HCT116 (cell line): ENCODE data around the gene BATF2. TPM values are rescaled to one million over a fixed set of nuclear protein-coding genes. Genes with fewer than 3 reads are reported as not detected.

Experiments
- ATAC-seq: fragments of 200-7000 bp; cut with Tn5 transposase; 2 replicates; pipeline ENCODE4 v1.9.1; 2020; ENCODE audit warnings: mild to moderate bottlenecking, moderate library complexity
- BruUV-seq: library from RNA; stranded (reverse); fragments of 400-500 nt; replicated peaks from 2 replicates; lab custom pipeline; 2021; lab: Mats Ljungman, UMichigan
- CTCF ChIA-PET: fragments of 300-600 bp; sonication (Branson Sonifier 250); formaldehyde crosslinking; loops from one replicate; lab custom pipeline; 2021; ENCODE audit warnings: antibody characterized with exemption; lab: Charles Lee
- POLR2A ChIA-PET: fragments of 300-600, 350-600 bp; sonication (Branson Sonifier 250); formaldehyde crosslinking; loops from one replicate; lab custom pipeline; 2021; ENCODE audit warnings: antibody characterized with exemption; lab: Charles Lee
- RAD21 ChIA-PET, 2 experiments: fragments of 300-600 bp; sonication (Branson Sonifier 250); formaldehyde crosslinking; loops; one replicate each; lab custom pipeline; 2023; ENCODE audit warnings: low total read pairs in 2 of 2; ENCODE audit not compliant: uncharacterized antibody in 2 of 2, unreplicated experiment in 2 of 2, low non-redundant PET in 1 of 2; lab: Charles Lee
- DNase-seq: peaks from one replicate; pipeline ENCODE4 v3.0.0-alpha.2; 2010; ENCODE audit warnings: low read depth, low spot score
- H2AFZ ChIP-seq: fragments of 200-600 bp; shearing (Covaris generic), sonication (generic); 2 replicates; pipeline ENCODE4 v1.6.1; 2017; ENCODE audit warnings: low read depth, mixed run types, mixed read lengths, antibody characterized with exemption, low read length; ENCODE audit not compliant: poor library complexity, severe bottlenecking
- H3K27ac ChIP-seq: 2 replicates; pipeline ENCODE4 v1.5.1; 2012; ENCODE audit warnings: low read depth, low read length
- H3K27me3 ChIP-seq: fragments of 200-600 bp; sonication (generic); 2 replicates; pipeline ENCODE4 v1.6.1; 2016; ENCODE audit warnings: mixed run types, low read length, mixed read lengths; ENCODE audit not compliant: insufficient read depth
- H3K36me3 ChIP-seq, 2 experiments: fragments of 200-500 bp in 1 of 2; fragments of 200-600 bp in 1 of 2; sonication (Bioruptor generic) in 1 of 2; sonication (generic) in 1 of 2; 2 replicates each; pipeline versions ENCODE4 v1.5.1 to v1.6.1; 2014 to 2016; ENCODE audit warnings: low read length in 2 of 2, inconsistent platforms in 1 of 2, mixed read lengths in 1 of 2, mixed run types in 1 of 2; ENCODE audit not compliant: insufficient read depth in 2 of 2, control insufficient read depth in 1 of 2
- H3K4me1 ChIP-seq, 2 experiments: fragments of 200-600 bp in 1 of 2; sonication (generic) in 1 of 2; 2 replicates each; pipeline versions ENCODE4 v1.5.1 to v1.6.1; 2012 to 2017; ENCODE audit warnings: low read length in 2 of 2, inconsistent platforms in 1 of 2, mild to moderate bottlenecking in 1 of 2, mixed read lengths in 1 of 2, mixed run types in 1 of 2, moderate library complexity in 1 of 2; ENCODE audit not compliant: insufficient read depth in 2 of 2, control insufficient read depth in 1 of 2
- H3K4me2 ChIP-seq: fragments of 200-600 bp; sonication (generic); 2 replicates; pipeline ENCODE4 v1.6.1; 2017; ENCODE audit warnings: mixed run types, low read length, mixed read lengths
- H3K4me3 ChIP-seq, 2 experiments: fragments of 200-600 bp in 1 of 2; sonication (generic) in 1 of 2; replicated peaks in 1 of 2; 2 replicates each; pipeline ENCODE4 v1.5.1; 2011 to 2016; ENCODE audit warnings: low read length in 2 of 2, control low read depth in 1 of 2, low read depth in 1 of 2, mild to moderate bottlenecking in 1 of 2, mixed read lengths in 1 of 2, mixed run types in 1 of 2
- H3K79me2 ChIP-seq: fragments of 200-600 bp; sonication (generic); 2 replicates; pipeline ENCODE4 v1.6.1; 2017; ENCODE audit warnings: mild to moderate bottlenecking, mixed run types, low read length, moderate library complexity, mixed read lengths; ENCODE audit not compliant: insufficient read depth
- H3K9ac ChIP-seq: fragments of 200-600 bp; sonication (generic); 2 replicates; pipeline ENCODE4 v1.6.1; 2016; ENCODE audit warnings: low read length, mixed read lengths
- H3K9me2 ChIP-seq: fragments of 200-600 bp; sonication (generic), shearing (Covaris generic); 2 replicates; pipeline ENCODE4 v1.6.1; 2017; ENCODE audit warnings: mixed run types, mild to moderate bottlenecking, moderate library complexity; ENCODE audit not compliant: insufficient read depth
- H3K9me3 ChIP-seq, 2 experiments: fragments of 200-500 bp in 1 of 2; fragments of 200-600 bp in 1 of 2; sonication (Bioruptor generic) in 1 of 2; sonication (generic) in 1 of 2; 2 replicates each; pipeline ENCODE4 v1.6.1; 2014 to 2017; ENCODE audit warnings: low read length in 2 of 2, mixed read lengths in 2 of 2, inconsistent platforms in 1 of 2, low read depth in 1 of 2, mild to moderate bottlenecking in 1 of 2, mixed run types in 1 of 2, moderate library complexity in 1 of 2; ENCODE audit not compliant: control insufficient read depth in 1 of 2, insufficient read depth in 1 of 2
- H4K20me1 ChIP-seq: fragments of 200-600 bp; sonication (generic), shearing (Covaris generic); 2 replicates; pipeline ENCODE4 v1.6.1; 2017; ENCODE audit warnings: mixed run types, mild to moderate bottlenecking, moderate library complexity; ENCODE audit not compliant: insufficient read depth
- CEBPB ChIP-seq: IDR thresholded peaks from 2 replicates; pipeline ENCODE4 v1.6.1; 2012; ENCODE audit warnings: low read depth
- CTCF ChIP-seq, 3 experiments: fragments of 200-600 bp in 1 of 3; sonication (generic) in 1 of 3; IDR thresholded peaks in 2 of 3; conservative IDR thresholded peaks in 1 of 3; 2 replicates each; pipeline ENCODE4 v1.5.1; 2012 to 2017; ENCODE audit warnings: low read depth in 2 of 3, low read length in 2 of 3, antibody characterized with exemption in 1 of 3, borderline replicate concordance in 1 of 3, control low read depth in 1 of 3, mild to moderate bottlenecking in 1 of 3, mixed read lengths in 1 of 3, mixed run types in 1 of 3, moderate library complexity in 1 of 3; ENCODE audit not compliant: insufficient read depth in 1 of 3
- EGR1 ChIP-seq: IDR thresholded peaks from 2 replicates; pipeline ENCODE4 v1.6.1; 2012; ENCODE audit warnings: low read depth
- EZH2 ChIP-seq: fragments of 200-600 bp; sonication (generic); IDR thresholded peaks from 2 replicates; pipeline ENCODE4 v1.6.1; 2017; ENCODE audit warnings: antibody characterized with exemption, mixed run types
- POLR2A ChIP-seq: IDR thresholded peaks from 2 replicates; pipeline ENCODE4 v1.7.0; 2011; ENCODE audit warnings: borderline replicate concordance; ENCODE audit not compliant: insufficient read depth, insufficient read length; ENCODE audit errors: extremely low read depth
- POLR2AphosphoS5 ChIP-seq: IDR thresholded peaks from 2 replicates; pipeline ENCODE4 v1.6.1; 2011; ENCODE audit warnings: mild to moderate bottlenecking, low read depth, low read length, moderate library complexity
- RAD21 ChIP-seq: IDR thresholded peaks from 2 replicates; pipeline ENCODE4 v1.6.1; 2012; ENCODE audit warnings: low read depth, mild to moderate bottlenecking
- SIN3A ChIP-seq: IDR thresholded peaks from 2 replicates; pipeline ENCODE4 v1.6.1; 2012; ENCODE audit warnings: low read depth
- SP1 ChIP-seq: IDR thresholded peaks from 2 replicates; pipeline ENCODE4 v1.6.1; 2012; ENCODE audit warnings: low read depth
- YY1 ChIP-seq: IDR thresholded peaks from 2 replicates; pipeline ENCODE4 v1.6.1; 2011; ENCODE audit warnings: low read length, low read depth, moderate library complexity, mild to moderate bottlenecking; ENCODE audit not compliant: insufficient replicate concordance; ENCODE audit errors: extremely low read depth
- ZFX ChIP-seq: fragments of 450-650 bp; IDR thresholded peaks from 2 replicates; pipeline ENCODE4 v1.6.1; 2017
- intact Hi-C: fragments of 100-400 bp; cut with micrococcal nuclease; formaldehyde crosslinking; loops from 2 replicates; pipeline ENCODE4 v1.10.0; 2022
- total RNA-seq: library from RNA; stranded (reverse); gene quantifications from one replicate; pipeline ENCODE4 v1.2.1, GENCODE V29; 2021; ENCODE audit not compliant: unreplicated experiment
- TF ChIP-seq, protein P1 (sequence below): IDR thresholded peaks from 2 replicates; pipeline ENCODE4 v1.6.1; 2012; ENCODE audit warnings: low read depth

BATF2 gene
- total RNA-seq, 1 experiment from 2014 or later, result 2.1 TPM

- no TSS peak for BruUV-seq
- Histone ChIP-seq H3K27me3 (no peaks in the 10 kb centered on the region), H3K79me2 (no peaks in the 10 kb centered on the region), H3K9ac (no peak overlapping the region), H4K20me1 (no peaks in the 10 kb centered on the region), H3K36me3 (no peaks in the 10 kb centered on the region)
- no peak for ATAC-seq
- RAD21 ChIA-PET, result no interaction called here
- intact Hi-C loops, result loop anchor here (5.0 kb wide), 1 partner anchor 152 kb away; no protein-coding TSS in a partner anchor
- no peak for TF ChIP-seq ZFX
- no peak for TF ChIP-seq POLR2A
- no peak for TF ChIP-seq EGR1
- no peak for TF ChIP-seq POLR2AphosphoS5
- no peak for TF ChIP-seq YY1
- no peak for TF ChIP-seq SIN3A
- TF ChIP-seq EZH2, result no peak
- TF ChIP-seq SP1, result no peak
- no peak for TF ChIP-seq CEBPB
- no peak for TF ChIP-seq RAD21
- no peak for TF ChIP-seq CTCF (IDR thresholded peaks at IDR 0.05 in 2 of 3, conservative IDR thresholded peaks at IDR 0.05 in 1 of 3; ENCODE audit: borderline replicate concordance in 1 of 3, insufficient read depth in 1 of 3, low read depth in 2 of 3, low read length in 2 of 3)
- TF ChIP-seq, protein P1, sequence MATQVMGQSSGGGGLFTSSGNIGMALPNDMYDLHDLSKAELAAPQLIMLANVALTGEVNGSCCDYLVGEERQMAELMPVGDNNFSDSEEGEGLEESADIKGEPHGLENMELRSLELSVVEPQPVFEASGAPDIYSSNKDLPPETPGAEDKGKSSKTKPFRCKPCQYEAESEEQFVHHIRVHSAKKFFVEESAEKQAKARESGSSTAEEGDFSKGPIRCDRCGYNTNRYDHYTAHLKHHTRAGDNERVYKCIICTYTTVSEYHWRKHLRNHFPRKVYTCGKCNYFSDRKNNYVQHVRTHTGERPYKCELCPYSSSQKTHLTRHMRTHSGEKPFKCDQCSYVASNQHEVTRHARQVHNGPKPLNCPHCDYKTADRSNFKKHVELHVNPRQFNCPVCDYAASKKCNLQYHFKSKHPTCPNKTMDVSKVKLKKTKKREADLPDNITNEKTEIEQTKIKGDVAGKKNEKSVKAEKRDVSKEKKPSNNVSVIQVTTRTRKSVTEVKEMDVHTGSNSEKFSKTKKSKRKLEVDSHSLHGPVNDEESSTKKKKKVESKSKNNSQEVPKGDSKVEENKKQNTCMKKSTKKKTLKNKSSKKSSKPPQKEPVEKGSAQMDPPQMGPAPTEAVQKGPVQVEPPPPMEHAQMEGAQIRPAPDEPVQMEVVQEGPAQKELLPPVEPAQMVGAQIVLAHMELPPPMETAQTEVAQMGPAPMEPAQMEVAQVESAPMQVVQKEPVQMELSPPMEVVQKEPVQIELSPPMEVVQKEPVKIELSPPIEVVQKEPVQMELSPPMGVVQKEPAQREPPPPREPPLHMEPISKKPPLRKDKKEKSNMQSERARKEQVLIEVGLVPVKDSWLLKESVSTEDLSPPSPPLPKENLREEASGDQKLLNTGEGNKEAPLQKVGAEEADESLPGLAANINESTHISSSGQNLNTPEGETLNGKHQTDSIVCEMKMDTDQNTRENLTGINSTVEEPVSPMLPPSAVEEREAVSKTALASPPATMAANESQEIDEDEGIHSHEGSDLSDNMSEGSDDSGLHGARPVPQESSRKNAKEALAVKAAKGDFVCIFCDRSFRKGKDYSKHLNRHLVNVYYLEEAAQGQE, result no peak
- TF ChIP-seq, all 23 proteins: peak for 0
- Histone ChIP-seq H3K4me1 (peaks cover 13 to 40% of the 10 kb centered on the region in 2 experiments; a peak in 3 of 4 replicates), H3K27ac (no peak overlapping the region), H3K9me2 (no peaks in the 10 kb centered on the region), H2AFZ (no peak overlapping the region), H3K4me2 (no peak overlapping the region), H3K9me3 (no peaks in the 10 kb centered on the region), H3K4me3 (no peak overlapping the region)
- ChIA-PET CTCF (interaction anchor here (0.9 kb wide), 1 partner anchor 15 kb away, joined by 3 read pairs; the partner anchor contains the start of gene ARL2), POLR2A (no interaction called here)
- no peak for DNase-seq
Measured at GRCh38 chr11:64999478-64999877, 2.7 kb upstream of the BATF2 start.
